ENCODE data around the gene NAGK.
"Not testable (repeated sequence)": the region's sequence is repeated elsewhere in the genome, so short reads cannot be mapped to it uniquely, and the experiment has no call there.

DNA sequence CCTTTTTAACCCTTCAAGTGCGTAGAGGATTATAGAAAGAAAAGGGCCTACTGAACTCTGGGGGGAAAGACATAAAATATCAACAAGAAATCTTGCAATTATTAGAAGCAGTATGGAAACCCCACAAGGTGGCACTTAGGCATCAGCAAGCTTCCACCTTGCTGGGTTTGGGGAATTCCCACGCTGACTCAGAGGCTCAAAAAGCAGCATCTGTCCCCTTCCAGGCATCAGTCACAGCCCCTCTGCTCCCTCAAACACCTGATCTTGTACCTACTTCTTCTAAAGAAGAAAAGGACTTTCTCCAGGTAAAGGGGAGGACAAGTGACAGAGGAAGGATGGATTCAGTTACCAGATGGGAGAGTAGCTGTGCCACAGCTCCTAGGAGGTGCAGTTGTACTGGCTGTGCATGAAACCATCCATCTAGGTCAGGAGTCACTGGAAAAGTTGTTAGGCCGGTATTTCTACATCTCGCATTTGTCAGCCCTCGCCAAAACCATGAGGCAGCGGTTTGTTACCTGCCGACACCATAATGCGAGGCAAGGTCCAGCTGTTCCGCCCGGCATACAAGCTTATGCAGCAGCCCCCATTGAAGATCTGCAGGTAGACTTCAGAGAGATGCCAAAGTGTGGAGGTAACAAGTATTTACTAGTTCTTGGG lies 18.6 kb upstream of the NAGK start:
- not testable (repeated sequence) for TF ChIP-seq CEBPB (IDR thresholded peaks at IDR 0.05); POLR2A (IDR thresholded peaks at IDR 0.05; ENCODE audit: low read length); RFX5 (IDR thresholded peaks at IDR 0.05); ZFP36 (IDR thresholded peaks at IDR 0.05; ENCODE audit: borderline replicate concordance, partially characterized antibody); CTCF (IDR thresholded peaks at IDR 0.05)

Measured in A549 (cell line).